NT2/D1 (cell line): Measurements from ENCODE around the gene CAV2.

ENCODE experiments used
- SUZ12 ChIP-seq: IDR thresholded peaks from 2 replicates; pipeline ENCODE4 v1.6.1; 2011; ENCODE audit not compliant: insufficient read length, insufficient read depth; ENCODE audit errors: extremely low read depth
- YY1 ChIP-seq: IDR thresholded peaks from 2 replicates; pipeline ENCODE4 v1.6.1; 2011; ENCODE audit not compliant: insufficient read length, insufficient read depth
- ZNF274 ChIP-seq: IDR thresholded peaks from 2 replicates; pipeline ENCODE4 v1.6.1; 2011; ENCODE audit warnings: mild to moderate bottlenecking, low read depth, low read length

DNA sequence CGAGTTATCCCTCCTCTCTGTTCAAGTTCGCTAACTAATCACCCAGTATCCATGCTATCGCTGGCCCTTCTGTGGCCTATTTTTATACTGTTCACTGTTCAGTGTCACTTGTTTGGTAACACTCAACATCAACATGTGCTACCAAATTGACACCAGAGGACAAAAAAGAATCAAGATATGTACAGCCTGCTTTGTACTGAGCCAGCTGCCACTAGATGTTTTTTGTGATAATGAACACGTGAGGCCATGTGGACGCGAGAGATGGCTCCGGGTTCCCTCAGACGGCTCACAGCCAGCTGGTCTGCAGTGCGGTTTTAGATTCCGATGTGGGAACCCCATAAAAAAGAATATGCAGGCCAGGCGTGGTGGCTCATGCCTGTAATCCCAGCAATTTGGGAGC lies 46.5 kb downstream of the CAV2 start:
- TF ChIP-seq YY1, result no peak
- no peak for TF ChIP-seq ZNF274
- no peak for TF ChIP-seq SUZ12
